HCT116 (cell line): Measurements from ENCODE around the gene CSNK2B.

Source experiments
- POLR2A ChIP-seq: IDR thresholded peaks from 2 replicates; pipeline ENCODE4 v1.7.0; 2011; ENCODE audit warnings: borderline replicate concordance; ENCODE audit not compliant: insufficient read depth, insufficient read length; ENCODE audit errors: extremely low read depth
- TF ChIP-seq, protein P1 (sequence below), 3 experiments: fragments of 200-600 bp in 1 of 3; sonication (generic) in 1 of 3; IDR thresholded peaks in 2 of 3; conservative IDR thresholded peaks in 1 of 3; 2 replicates each; pipeline ENCODE4 v1.5.1; 2012 to 2017; ENCODE audit warnings: low read depth in 2 of 3, low read length in 2 of 3, antibody characterized with exemption in 1 of 3, borderline replicate concordance in 1 of 3, control low read depth in 1 of 3, mild to moderate bottlenecking in 1 of 3, mixed read lengths in 1 of 3, mixed run types in 1 of 3, moderate library complexity in 1 of 3; ENCODE audit not compliant: insufficient read depth in 1 of 3
- TF ChIP-seq, protein P2 (sequence below): IDR thresholded peaks from 2 replicates; pipeline ENCODE4 v1.6.1; 2012; ENCODE audit warnings: low read depth

DNA sequence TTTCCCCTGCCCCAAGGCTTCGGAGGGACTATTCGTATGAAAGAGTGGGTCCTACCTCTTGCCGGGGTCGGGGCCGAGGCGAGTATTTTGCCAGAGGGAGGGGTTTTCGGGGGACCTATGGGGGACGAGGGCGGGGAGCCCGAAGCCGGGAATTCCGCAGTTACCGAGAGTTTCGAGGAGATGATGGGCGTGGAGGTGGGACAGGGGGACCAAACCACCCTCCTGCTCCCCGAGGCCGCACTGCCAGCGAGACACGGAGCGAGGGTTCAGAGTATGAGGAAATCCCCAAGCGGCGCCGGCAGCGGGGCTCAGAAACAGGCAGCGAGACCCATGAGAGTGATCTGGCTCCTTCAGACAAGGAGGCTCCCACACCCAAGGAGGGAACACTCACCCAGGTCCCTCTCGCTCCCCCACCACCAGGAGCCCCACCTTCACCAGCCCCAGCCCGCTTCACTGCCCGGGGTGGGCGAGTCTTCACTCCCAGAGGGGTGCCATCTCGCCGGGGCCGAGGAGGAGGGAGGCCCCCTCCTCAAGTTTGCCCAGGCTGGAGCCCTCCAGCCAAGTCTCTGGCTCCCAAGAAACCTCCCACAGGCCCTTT, 34.1 kb upstream of the CSNK2B start:
- no peak for TF ChIP-seq POLR2A
- TF ChIP-seq, protein P1, sequence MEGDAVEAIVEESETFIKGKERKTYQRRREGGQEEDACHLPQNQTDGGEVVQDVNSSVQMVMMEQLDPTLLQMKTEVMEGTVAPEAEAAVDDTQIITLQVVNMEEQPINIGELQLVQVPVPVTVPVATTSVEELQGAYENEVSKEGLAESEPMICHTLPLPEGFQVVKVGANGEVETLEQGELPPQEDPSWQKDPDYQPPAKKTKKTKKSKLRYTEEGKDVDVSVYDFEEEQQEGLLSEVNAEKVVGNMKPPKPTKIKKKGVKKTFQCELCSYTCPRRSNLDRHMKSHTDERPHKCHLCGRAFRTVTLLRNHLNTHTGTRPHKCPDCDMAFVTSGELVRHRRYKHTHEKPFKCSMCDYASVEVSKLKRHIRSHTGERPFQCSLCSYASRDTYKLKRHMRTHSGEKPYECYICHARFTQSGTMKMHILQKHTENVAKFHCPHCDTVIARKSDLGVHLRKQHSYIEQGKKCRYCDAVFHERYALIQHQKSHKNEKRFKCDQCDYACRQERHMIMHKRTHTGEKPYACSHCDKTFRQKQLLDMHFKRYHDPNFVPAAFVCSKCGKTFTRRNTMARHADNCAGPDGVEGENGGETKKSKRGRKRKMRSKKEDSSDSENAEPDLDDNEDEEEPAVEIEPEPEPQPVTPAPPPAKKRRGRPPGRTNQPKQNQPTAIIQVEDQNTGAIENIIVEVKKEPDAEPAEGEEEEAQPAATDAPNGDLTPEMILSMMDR (IDR thresholded peaks at IDR 0.05 in 2 of 3, conservative IDR thresholded peaks at IDR 0.05 in 1 of 3; ENCODE audit: borderline replicate concordance in 1 of 3, insufficient read depth in 1 of 3, low read depth in 2 of 3, low read length in 2 of 3) = no peak
- TF ChIP-seq, protein P2, sequence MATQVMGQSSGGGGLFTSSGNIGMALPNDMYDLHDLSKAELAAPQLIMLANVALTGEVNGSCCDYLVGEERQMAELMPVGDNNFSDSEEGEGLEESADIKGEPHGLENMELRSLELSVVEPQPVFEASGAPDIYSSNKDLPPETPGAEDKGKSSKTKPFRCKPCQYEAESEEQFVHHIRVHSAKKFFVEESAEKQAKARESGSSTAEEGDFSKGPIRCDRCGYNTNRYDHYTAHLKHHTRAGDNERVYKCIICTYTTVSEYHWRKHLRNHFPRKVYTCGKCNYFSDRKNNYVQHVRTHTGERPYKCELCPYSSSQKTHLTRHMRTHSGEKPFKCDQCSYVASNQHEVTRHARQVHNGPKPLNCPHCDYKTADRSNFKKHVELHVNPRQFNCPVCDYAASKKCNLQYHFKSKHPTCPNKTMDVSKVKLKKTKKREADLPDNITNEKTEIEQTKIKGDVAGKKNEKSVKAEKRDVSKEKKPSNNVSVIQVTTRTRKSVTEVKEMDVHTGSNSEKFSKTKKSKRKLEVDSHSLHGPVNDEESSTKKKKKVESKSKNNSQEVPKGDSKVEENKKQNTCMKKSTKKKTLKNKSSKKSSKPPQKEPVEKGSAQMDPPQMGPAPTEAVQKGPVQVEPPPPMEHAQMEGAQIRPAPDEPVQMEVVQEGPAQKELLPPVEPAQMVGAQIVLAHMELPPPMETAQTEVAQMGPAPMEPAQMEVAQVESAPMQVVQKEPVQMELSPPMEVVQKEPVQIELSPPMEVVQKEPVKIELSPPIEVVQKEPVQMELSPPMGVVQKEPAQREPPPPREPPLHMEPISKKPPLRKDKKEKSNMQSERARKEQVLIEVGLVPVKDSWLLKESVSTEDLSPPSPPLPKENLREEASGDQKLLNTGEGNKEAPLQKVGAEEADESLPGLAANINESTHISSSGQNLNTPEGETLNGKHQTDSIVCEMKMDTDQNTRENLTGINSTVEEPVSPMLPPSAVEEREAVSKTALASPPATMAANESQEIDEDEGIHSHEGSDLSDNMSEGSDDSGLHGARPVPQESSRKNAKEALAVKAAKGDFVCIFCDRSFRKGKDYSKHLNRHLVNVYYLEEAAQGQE = no peak
